ENCODE data around the gene STOML1.

STOML1 gene

GRCh38 chr15:73955861-73956742, 36.0 kb downstream of the STOML1 start:
- TF ChIP-seq, protein P1, sequence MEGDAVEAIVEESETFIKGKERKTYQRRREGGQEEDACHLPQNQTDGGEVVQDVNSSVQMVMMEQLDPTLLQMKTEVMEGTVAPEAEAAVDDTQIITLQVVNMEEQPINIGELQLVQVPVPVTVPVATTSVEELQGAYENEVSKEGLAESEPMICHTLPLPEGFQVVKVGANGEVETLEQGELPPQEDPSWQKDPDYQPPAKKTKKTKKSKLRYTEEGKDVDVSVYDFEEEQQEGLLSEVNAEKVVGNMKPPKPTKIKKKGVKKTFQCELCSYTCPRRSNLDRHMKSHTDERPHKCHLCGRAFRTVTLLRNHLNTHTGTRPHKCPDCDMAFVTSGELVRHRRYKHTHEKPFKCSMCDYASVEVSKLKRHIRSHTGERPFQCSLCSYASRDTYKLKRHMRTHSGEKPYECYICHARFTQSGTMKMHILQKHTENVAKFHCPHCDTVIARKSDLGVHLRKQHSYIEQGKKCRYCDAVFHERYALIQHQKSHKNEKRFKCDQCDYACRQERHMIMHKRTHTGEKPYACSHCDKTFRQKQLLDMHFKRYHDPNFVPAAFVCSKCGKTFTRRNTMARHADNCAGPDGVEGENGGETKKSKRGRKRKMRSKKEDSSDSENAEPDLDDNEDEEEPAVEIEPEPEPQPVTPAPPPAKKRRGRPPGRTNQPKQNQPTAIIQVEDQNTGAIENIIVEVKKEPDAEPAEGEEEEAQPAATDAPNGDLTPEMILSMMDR (conservative IDR thresholded peaks at IDR 0.05; ENCODE audit: control insufficient read depth, insufficient read depth, low read depth, low read length), result no peak
- H3K4me3 ChIP-seq (ENCODE audit: control insufficient read depth, low read depth, low read length), result no peak overlapping the region
- DNase-seq (ENCODE audit: low read depth), result peak; percentile 28

DNA sequence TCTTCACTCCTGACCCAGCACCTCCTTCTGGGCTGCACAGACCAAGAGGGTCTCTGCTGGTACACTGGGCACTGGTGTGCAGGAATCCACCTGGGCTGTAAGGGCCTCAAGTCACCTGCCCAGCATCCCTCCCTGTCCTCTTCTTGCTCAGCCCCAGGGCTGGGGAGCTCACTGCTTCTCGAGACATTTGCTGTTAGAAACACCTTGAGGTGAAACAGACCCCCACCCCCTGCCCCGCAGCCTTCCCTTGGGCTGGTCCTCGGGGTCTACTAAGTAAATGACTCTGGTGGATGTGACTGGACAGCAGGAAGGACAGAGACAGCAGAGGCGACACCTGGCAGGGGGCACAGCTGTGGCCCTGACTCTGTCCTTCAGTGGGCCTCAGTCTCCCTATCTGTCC, 36.8 kb downstream of the STOML1 start:
- TF ChIP-seq, protein P1 (conservative IDR thresholded peaks at IDR 0.05; ENCODE audit: control insufficient read depth, insufficient read depth, low read depth, low read length), result no peak
- no peak overlapping the region for H3K4me3 ChIP-seq (ENCODE audit: control insufficient read depth, low read depth, low read length)
- DNase-seq (ENCODE audit: low read depth), result no peak

DNA sequence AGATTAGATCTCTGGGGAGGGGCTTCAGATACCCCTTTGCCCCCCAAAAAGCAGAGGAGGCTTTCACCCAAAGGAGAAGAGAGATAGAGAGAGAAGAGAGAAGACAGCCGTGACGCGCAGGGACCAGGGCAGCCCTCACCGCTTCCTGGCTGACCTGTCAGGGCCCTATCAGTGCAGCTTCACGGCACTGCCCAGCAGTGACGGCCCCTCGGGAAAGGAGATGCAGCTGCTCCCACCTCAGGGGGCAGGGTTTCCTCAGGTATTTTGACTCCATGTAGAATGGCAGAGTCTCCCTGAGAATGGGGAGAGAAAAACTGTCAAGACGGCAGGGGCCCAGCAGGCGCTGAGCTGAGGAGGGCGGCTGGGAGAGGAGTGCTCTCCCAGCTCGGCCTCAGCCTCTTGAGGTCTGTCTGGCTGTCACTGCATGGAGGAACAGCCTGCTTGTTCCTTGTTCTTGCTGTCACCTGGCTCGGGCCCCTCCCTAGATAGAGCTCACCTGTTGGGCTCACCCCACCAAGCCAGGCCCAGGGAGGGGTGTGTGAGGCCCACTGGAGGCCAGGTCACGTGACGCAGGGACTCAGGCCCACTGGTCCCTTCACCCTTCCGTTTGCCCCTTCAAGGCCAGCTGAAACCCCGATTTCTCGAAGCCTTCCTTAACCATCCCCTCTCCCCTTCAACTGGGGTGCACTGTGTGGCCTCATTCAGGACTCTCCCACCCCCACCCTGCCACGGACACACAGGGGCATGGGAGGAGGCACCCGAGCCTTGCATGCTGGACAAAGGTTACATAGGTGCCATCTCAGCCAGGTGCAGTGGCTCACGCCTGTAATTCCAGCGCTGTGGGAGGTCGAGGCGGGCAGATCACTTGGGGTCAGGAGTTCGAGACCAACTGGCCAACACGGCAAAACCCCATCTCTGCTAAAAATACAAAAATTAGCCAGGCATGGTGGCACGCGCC, 37.6 kb downstream of the STOML1 start:
- no peak overlapping the region for H3K4me3 ChIP-seq (ENCODE audit: control insufficient read depth, low read depth, low read length)
- no peak for DNase-seq (ENCODE audit: low read depth)
- TF ChIP-seq, protein P1 (conservative IDR thresholded peaks at IDR 0.05; ENCODE audit: control insufficient read depth, insufficient read depth, low read depth, low read length), result no peak

DNA sequence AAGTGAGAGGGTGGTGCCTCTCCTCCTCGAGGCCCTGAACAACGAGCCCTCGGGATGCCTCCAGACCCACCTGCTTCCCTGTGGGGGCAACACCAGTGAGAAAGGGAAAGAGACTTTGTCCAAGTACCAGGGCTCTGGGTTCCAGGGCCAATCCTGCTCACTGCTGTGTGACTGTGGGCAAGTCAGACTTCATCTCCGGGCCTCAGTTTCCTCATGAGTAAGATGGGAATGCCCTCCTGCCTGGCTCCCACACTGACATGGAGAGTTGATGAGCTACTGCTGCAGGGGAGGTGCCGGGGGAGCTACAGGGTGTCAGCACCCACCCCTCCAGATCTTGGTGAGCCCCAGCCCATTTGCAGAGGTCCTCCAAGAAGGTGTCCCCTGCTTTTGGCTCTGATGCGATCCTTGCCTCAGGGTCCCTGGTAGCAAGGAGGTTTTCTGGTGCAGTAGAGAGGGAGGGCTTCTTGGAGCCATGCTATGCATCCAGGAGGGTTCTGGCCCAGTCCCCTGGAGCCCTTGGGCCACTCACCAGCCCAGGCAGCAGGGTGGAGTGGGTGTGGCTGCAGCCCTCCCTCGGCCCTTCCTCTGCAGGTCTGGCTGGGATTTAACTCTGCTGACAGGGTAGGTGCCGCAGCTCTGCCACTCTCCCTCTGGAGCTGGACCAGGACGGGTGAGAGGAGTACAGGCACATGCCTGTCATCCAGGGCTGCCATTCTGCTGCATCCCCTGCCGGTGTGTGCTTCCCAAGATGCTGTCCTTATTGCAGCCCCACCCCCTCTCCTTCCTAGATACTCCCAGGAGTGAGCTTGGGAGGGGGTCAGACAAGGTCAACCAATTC, 39.0 kb downstream of the STOML1 start:
- TF ChIP-seq, protein P1 (conservative IDR thresholded peaks at IDR 0.05; ENCODE audit: control insufficient read depth, insufficient read depth, low read depth, low read length), result no peak
- H3K4me3 ChIP-seq (ENCODE audit: control insufficient read depth, low read depth, low read length), result no peak overlapping the region

GRCh38 chr15:73952171-73952912, 39.8 kb downstream of the STOML1 start:
- TF ChIP-seq, protein P1 (conservative IDR thresholded peaks at IDR 0.05; ENCODE audit: control insufficient read depth, insufficient read depth, low read depth, low read length), result no peak

More for the DNA sequence above, 39.0 kb downstream of the STOML1 start:
- no peak for DNase-seq (ENCODE audit: low read depth)

More at GRCh38 chr15:73952171-73952912, 39.8 kb downstream of the STOML1 start:
- no peak overlapping the region for H3K4me3 ChIP-seq (ENCODE audit: control insufficient read depth, low read depth, low read length)
- DNase-seq (ENCODE audit: low read depth), result no peak

Data from fibroblast of mammary gland (primary cell).